IPS-20b (cell line): Measurements from ENCODE around the gene SLC7A7.
"Not testable (repeated sequence)": the region's sequence is repeated elsewhere in the genome, so short reads cannot be mapped to it uniquely, and the experiment has no call there.

Source experiments
- H3K27ac ChIP-seq: one replicate; pipeline ENCODE4 v1.5.1; 2013; ENCODE audit warnings: low read length
- H3K27me3 ChIP-seq: 2 replicates; pipeline ENCODE4 v1.6.1; 2013; ENCODE audit warnings: mild to moderate bottlenecking, low read length, inconsistent platforms; ENCODE audit not compliant: insufficient read depth
- H3K36me3 ChIP-seq: 2 replicates; pipeline ENCODE4 v1.6.1; 2013; ENCODE audit warnings: low read depth, mild to moderate bottlenecking, inconsistent platforms, low read length, moderate library complexity; ENCODE audit not compliant: insufficient read depth
- H3K4me1 ChIP-seq: 2 replicates; pipeline ENCODE4 v1.6.1; 2013; ENCODE audit warnings: mild to moderate bottlenecking, control low read depth, inconsistent platforms, low read length, moderate library complexity; ENCODE audit not compliant: insufficient read depth
- H3K4me3 ChIP-seq: 2 replicates; pipeline ENCODE4 v1.5.1; 2013; ENCODE audit warnings: mild to moderate bottlenecking, low read length, inconsistent platforms
- H3K9ac ChIP-seq: 2 replicates; pipeline ENCODE4 v1.6.1; 2013; ENCODE audit warnings: low read depth, mild to moderate bottlenecking, inconsistent platforms, low read length, moderate library complexity
- H3K9me3 ChIP-seq: 2 replicates; pipeline ENCODE4 v1.6.1; 2013; ENCODE audit warnings: mild to moderate bottlenecking, low read depth, low read length, inconsistent platforms; ENCODE audit not compliant: insufficient read depth

SLC7A7 gene

GRCh38 chr14:22811722-22812121 lies 3.5 kb downstream of the SLC7A7 start:
- no peaks in the 10 kb centered on the region; the same call in 1 of the 2 replicates for H3K4me1 ChIP-seq
- no peaks in the 10 kb centered on the region for H3K27me3 ChIP-seq
- no peak overlapping the region for H3K4me3 ChIP-seq
- no peak overlapping the region for H3K9ac ChIP-seq
- H3K9me3 ChIP-seq = no peaks in the 10 kb centered on the region
- H3K36me3 ChIP-seq = no peaks in the 10 kb centered on the region
- H3K27ac ChIP-seq = no peak overlapping the region

DNA sequence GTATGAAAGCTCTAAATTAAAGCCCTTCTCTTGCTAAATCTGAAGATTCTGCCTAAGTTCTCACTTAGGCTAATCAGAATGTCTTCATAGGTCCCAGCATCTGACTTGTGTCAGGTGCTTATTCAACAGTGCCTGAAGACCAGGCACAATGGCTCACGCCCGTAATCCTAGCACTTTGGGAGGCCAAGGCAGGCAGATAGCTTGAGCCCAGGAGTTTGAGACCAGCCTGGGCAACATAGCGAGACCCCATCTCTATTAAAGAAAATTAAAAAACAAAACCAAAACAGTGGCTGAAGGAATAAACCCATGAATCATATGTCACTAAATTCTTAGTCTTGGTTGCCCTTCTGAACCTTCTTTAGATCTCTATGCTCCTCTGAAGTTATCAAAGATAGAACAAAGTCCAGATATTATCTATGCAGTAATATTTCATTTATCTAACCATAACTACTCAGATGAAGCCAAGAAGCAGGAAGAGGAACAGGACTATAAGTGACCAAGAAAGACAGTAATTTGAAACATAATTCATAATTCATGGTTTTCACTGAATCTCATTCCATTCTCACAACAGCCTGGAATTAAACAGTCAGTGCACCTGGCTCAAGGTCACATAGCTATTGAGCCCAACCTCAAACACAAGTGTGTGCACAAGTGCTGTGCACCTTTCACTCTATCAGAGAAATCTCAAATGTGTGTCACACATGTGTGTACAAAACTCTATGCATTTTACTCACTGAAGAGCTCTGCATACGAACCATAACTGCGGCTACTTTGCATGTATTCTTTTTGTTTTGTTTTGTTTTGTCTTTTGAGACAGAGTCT lies 6.6 kb downstream of the SLC7A7 start:
- Histone ChIP-seq H3K9ac (no peak overlapping the region), H3K36me3 (no peaks in the 10 kb centered on the region), H3K4me1 (no peaks in the 10 kb centered on the region), H3K27ac (no peak overlapping the region), H3K4me3 (no peak overlapping the region), H3K9me3 (no peaks in the 10 kb centered on the region), H3K27me3 (no peaks in the 10 kb centered on the region)

- Histone ChIP-seq H3K36me3 (no peaks in the 10 kb centered on the region), H3K9me3 (no peaks in the 10 kb centered on the region), H3K4me3 (no peak overlapping the region), H3K27ac (no peak overlapping the region), H3K9ac (no peak overlapping the region), H3K27me3 (no peaks in the 10 kb centered on the region), H3K4me1 (no peaks in the 10 kb centered on the region)
Measured at GRCh38 chr14:22807432-22808087, 7.7 kb downstream of the SLC7A7 start.

DNA sequence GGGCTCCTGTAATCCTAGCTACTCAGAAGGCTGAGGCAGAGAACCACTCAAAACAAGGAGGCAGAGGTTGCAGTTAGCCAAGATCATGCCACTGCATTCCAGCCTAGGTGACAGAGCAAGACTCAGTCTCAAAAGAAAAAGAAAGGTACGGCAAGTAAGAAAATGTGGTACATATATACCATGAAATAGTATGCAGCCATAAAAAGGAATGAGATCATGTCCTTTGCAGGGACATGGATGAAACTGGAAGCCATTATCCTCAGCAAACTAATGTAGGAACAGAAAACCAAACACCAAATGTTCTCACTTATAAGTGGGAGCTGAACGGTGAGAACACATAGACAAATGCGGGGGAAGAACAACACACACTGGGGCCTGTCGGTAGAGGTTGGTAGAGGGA lies 10.0 kb downstream of the SLC7A7 start:
- H3K27me3 ChIP-seq, H3K27ac ChIP-seq, H3K36me3 ChIP-seq, H3K4me1 ChIP-seq, H3K4me3 ChIP-seq, H3K9ac ChIP-seq, H3K9me3 ChIP-seq: not testable (repeated sequence)

DNA sequence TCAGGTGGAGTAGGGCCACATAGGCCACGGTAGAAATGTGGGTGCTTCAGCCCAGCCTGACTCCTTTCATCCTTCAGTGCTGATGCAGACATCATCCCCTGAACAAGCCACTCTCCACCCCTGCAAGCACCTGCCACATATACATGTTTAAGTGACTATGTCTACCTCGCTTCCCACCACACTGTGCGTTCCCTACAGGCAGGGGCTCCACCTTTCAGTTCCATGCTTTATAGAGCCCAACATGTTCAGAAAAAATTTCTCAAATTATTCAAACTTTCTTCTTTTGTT lies 11.6 kb downstream of the SLC7A7 start:
- Histone ChIP-seq H3K36me3 (no peaks in the 10 kb centered on the region), H3K4me3 (no peak overlapping the region), H3K9ac (no peak overlapping the region), H3K27me3 (no peaks in the 10 kb centered on the region), H3K9me3 (no peaks in the 10 kb centered on the region), H3K27ac (no peak overlapping the region), H3K4me1 (no peaks in the 10 kb centered on the region)

DNA sequence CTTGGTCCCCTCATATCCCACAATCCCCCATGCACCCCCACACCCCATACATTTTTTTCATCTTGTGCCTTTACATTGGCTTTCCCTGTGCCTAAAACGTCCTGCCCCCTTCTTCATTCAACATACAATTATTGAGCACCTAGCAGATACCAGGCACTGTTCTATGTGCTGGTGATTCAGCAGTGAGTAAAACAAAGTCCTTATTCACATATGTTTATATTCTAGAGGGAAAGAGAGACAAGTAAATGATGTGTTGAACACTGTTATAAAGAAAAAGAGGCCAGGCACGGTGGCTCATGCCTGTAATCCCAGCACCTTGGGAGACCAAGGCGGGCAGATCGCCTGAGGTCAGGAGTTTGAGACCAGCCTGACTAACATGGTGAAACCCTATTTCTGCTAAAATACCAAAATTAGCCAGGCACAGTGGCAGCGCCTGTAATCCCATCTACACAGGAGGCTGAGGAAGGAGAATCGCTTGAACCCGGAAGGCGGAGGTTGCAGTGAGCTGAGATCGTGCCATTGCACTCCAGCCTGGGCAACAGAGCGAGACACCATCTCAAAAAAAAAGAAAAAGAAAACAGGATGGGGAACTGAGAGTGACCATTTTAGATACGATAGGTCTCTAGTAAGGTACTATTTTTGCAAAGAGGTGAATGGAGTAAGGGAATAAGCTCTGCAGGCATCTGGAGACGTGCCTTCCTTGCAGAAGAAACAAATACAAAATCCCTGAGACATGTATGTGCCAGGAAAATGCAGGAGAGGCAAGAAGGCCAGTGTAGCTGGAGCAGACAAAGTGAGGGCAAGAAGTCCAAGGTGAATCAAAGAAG lies 12.2 kb downstream of the SLC7A7 start:
- H3K27ac ChIP-seq = no peak overlapping the region
- H3K9me3 ChIP-seq = no peaks in the 10 kb centered on the region
- H3K4me3 ChIP-seq = no peak overlapping the region
- no peaks in the 10 kb centered on the region for H3K27me3 ChIP-seq
- no peak overlapping the region for H3K9ac ChIP-seq
- no peaks in the 10 kb centered on the region for H3K4me1 ChIP-seq
- H3K36me3 ChIP-seq = no peaks in the 10 kb centered on the region

DNA sequence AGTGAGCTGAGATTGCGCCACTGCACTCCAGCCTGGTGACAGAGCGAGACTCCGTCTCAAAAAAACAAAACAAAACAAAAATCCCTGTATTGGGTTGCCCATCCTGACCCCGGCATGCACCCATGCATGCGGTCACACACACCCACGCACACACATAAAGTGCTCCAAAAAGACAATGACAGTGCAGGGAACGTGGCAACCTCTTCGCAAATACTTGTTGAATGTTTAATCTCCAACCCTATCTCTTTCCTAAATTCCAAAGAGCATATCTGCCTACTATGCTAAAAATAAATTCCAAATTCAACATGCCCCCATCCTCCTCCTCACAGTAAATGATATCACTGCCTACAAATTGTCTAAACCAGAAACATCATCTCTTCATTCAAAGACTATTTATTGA lies 13.5 kb downstream of the SLC7A7 start:
- no peaks in the 10 kb centered on the region for H3K27me3 ChIP-seq
- no peak overlapping the region for H3K4me3 ChIP-seq
- no peaks in the 10 kb centered on the region for H3K36me3 ChIP-seq
- no peak overlapping the region for H3K9ac ChIP-seq
- peaks cover 8% of the 10 kb centered on the region; the same call in 1 of the 2 replicates for H3K4me1 ChIP-seq
- no peak overlapping the region for H3K27ac ChIP-seq
- H3K9me3 ChIP-seq = no peaks in the 10 kb centered on the region

- H3K27ac ChIP-seq = no peak overlapping the region
- peaks cover 12% of the 10 kb centered on the region for H3K4me1 ChIP-seq
- H3K36me3 ChIP-seq = no peaks in the 10 kb centered on the region
- H3K9me3 ChIP-seq = no peaks in the 10 kb centered on the region
- H3K9ac ChIP-seq = no peak overlapping the region
- H3K27me3 ChIP-seq = no peaks in the 10 kb centered on the region
- H3K4me3 ChIP-seq = no peak overlapping the region
Measured at GRCh38 chr14:22800346-22800745, 14.9 kb downstream of the SLC7A7 start.

DNA sequence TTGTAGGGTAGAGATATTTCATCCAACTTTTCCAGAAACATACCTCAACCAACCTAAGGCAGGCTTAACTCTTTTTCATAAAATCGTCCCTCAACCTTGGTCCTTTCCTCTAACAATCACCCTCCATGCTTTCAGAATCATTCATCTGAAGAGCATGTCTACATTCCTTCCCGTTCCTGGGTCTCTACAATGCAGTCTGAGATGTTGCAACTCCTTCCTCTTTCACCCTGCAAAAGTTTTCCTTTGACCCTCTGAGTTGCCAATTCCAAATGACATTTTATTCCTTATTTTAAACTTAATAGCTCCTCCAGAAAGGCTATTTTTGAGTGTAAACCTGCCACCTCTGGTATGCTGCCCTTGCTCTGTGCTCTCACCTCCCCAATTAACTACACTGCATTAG lies 16.7 kb downstream of the SLC7A7 start:
- Histone ChIP-seq H3K27ac (no peak overlapping the region), H3K4me3 (no peak overlapping the region), H3K9ac (no peak overlapping the region), H3K27me3 (no peaks in the 10 kb centered on the region), H3K36me3 (no peaks in the 10 kb centered on the region), H3K9me3 (no peaks in the 10 kb centered on the region), H3K4me1 (peaks cover 12% of the 10 kb centered on the region)

GRCh38 chr14:22797017-22797917 lies 18.0 kb downstream of the SLC7A7 start:
- Histone ChIP-seq H3K27me3 (no peaks in the 10 kb centered on the region), H3K36me3 (no peaks in the 10 kb centered on the region), H3K9ac (peak overlapping the region; percentile 17; the same call in 1 of the 2 replicates), H3K27ac (no peak overlapping the region), H3K4me3 (no peak overlapping the region; the same call in 1 of the 2 replicates), H3K9me3 (no peaks in the 10 kb centered on the region), H3K4me1 (peaks cover 12% of the 10 kb centered on the region)

- Histone ChIP-seq H3K4me3 (no peak overlapping the region), H3K36me3 (no peaks in the 10 kb centered on the region), H3K27ac (no peak overlapping the region), H3K27me3 (no peaks in the 10 kb centered on the region), H3K4me1 (peaks cover 12% of the 10 kb centered on the region), H3K9me3 (no peaks in the 10 kb centered on the region), H3K9ac (peak overlapping the region; percentile 17; the same call in 1 of the 2 replicates)
Measured at GRCh38 chr14:22796087-22796707, 19.0 kb downstream of the SLC7A7 start.
